ENCODE results near the gene RDH8.

RDH8 gene

GRCh38 chr19:10010939-10011338, 2.3 kb upstream of the RDH8 start:
- CTCF ChIA-PET = interaction anchor here (0.6 kb wide), 1 partner anchor 17 kb away, joined by 3 read pairs; no protein-coding TSS in a partner anchor
- DNase-seq (ENCODE audit: extremely low spot score) = no peak
- no peak for TF ChIP-seq ARNT (IDR thresholded peaks at IDR 0.05)
- TF ChIP-seq ZNF384 (IDR thresholded peaks at IDR 0.05) = no peak
- TF ChIP-seq BHLHE40 (IDR thresholded peaks at IDR 0.05; ENCODE audit: borderline replicate concordance) = no peak
- no peak for TF ChIP-seq FOXK2 (IDR thresholded peaks at IDR 0.05)
- TF ChIP-seq LEF1 (IDR thresholded peaks at IDR 0.05; ENCODE audit: borderline replicate concordance) = no peak
- no peak for TF ChIP-seq FOXA1 (IDR thresholded peaks at IDR 0.05)
- TF ChIP-seq SP1 (IDR thresholded peaks at IDR 0.05) = no peak
- TF ChIP-seq HDGF (IDR thresholded peaks at IDR 0.05; ENCODE audit: borderline replicate concordance) = no peak
- POLR2A ChIA-PET = no interaction called here

- ChIA-PET POLR2A (interaction anchor here (0.6 kb wide), 1 partner anchor 9 kb away, joined by 3 read pairs; no protein-coding TSS in a partner anchor), CTCF (no interaction called here)
- no peak for TF ChIP-seq ELF4 (IDR thresholded peaks at IDR 0.05)
- DNase-seq (ENCODE audit: extremely low spot score) = no peak
Measured at GRCh38 chr19:10011974-10012373, 1.3 kb upstream of the RDH8 start.

- POLR2A ChIA-PET = no interaction called here
- TF ChIP-seq BHLHE40 (IDR thresholded peaks at IDR 0.05; ENCODE audit: borderline replicate concordance) (no peak), CTBP1 (IDR thresholded peaks at IDR 0.05; ENCODE audit: borderline replicate concordance) (no peak), FOXM1 (IDR thresholded peaks at IDR 0.05; ENCODE audit: borderline replicate concordance) (no peak), SUZ12 (IDR thresholded peaks at IDR 0.05) (no peak), HDGF (IDR thresholded peaks at IDR 0.05; ENCODE audit: borderline replicate concordance) (no peak), LEF1 (IDR thresholded peaks at IDR 0.05; ENCODE audit: borderline replicate concordance) (no peak), L3MBTL2 (conservative IDR thresholded peaks at IDR 0.05) (no peak), SP1 (IDR thresholded peaks at IDR 0.05) (no peak), NFRKB (IDR thresholded peaks at IDR 0.05) (no peak), ZNF384 (IDR thresholded peaks at IDR 0.05) (no peak), FOXA1 (IDR thresholded peaks at IDR 0.05) (no peak), ARNT (IDR thresholded peaks at IDR 0.05) (no peak)
- no peak for DNase-seq (ENCODE audit: extremely low spot score)
- CTCF ChIA-PET = interaction anchor here (1.4 kb wide), 1 partner anchor 14 kb away, joined by 4 read pairs; no protein-coding TSS in a partner anchor
Measured at GRCh38 chr19:10013834-10014618, 743 bp downstream of the RDH8 start.

GRCh38 chr19:10018263-10018662, 5.0 kb downstream of the RDH8 start:
- POLR2A ChIA-PET = no interaction called here
- no peak for DNase-seq (ENCODE audit: extremely low spot score)
- TF ChIP-seq ARNT (IDR thresholded peaks at IDR 0.05) (no peak), FOXM1 (IDR thresholded peaks at IDR 0.05; ENCODE audit: borderline replicate concordance) (no peak), FOXA1 (IDR thresholded peaks at IDR 0.05) (no peak), NFRKB (IDR thresholded peaks at IDR 0.05) (no peak), ZNF384 (IDR thresholded peaks at IDR 0.05) (no peak), CTBP1 (IDR thresholded peaks at IDR 0.05; ENCODE audit: borderline replicate concordance) (no peak), BHLHE40 (IDR thresholded peaks at IDR 0.05; ENCODE audit: borderline replicate concordance) (no peak), ELF4 (IDR thresholded peaks at IDR 0.05) (no peak), SP1 (IDR thresholded peaks at IDR 0.05) (no peak), PKNOX1 (IDR thresholded peaks at IDR 0.05) (no peak), HDGF (IDR thresholded peaks at IDR 0.05; ENCODE audit: borderline replicate concordance) (no peak), LEF1 (IDR thresholded peaks at IDR 0.05; ENCODE audit: borderline replicate concordance) (no peak), TARDBP (IDR thresholded peaks at IDR 0.05) (no peak)
- CTCF ChIA-PET = no interaction called here

GRCh38 chr19:10018786-10019185, 5.5 kb downstream of the RDH8 start:
- no peak for DNase-seq (ENCODE audit: extremely low spot score)
- CTCF ChIA-PET = interaction anchor here (1.1 kb wide), 1 partner anchor 19 kb away, joined by 3 read pairs; no protein-coding TSS in a partner anchor
- no peak for TF ChIP-seq LEF1 (IDR thresholded peaks at IDR 0.05; ENCODE audit: borderline replicate concordance)
- no peak for TF ChIP-seq ARNT (IDR thresholded peaks at IDR 0.05)
- TF ChIP-seq FOXK2 (IDR thresholded peaks at IDR 0.05) = no peak
- no peak for TF ChIP-seq FOXM1 (IDR thresholded peaks at IDR 0.05; ENCODE audit: borderline replicate concordance)
- no peak for TF ChIP-seq SUZ12 (IDR thresholded peaks at IDR 0.05)
- TF ChIP-seq SP1 (IDR thresholded peaks at IDR 0.05) = no peak
- TF ChIP-seq BHLHE40 (IDR thresholded peaks at IDR 0.05; ENCODE audit: borderline replicate concordance) = no peak
- TF ChIP-seq CTBP1 (IDR thresholded peaks at IDR 0.05; ENCODE audit: borderline replicate concordance) = no peak
- no peak for TF ChIP-seq L3MBTL2 (conservative IDR thresholded peaks at IDR 0.05)
- no peak for TF ChIP-seq HDGF (IDR thresholded peaks at IDR 0.05; ENCODE audit: borderline replicate concordance)
- no peak for TF ChIP-seq NFRKB (IDR thresholded peaks at IDR 0.05)
- TF ChIP-seq TARDBP (IDR thresholded peaks at IDR 0.05) = no peak
- POLR2A ChIA-PET = no interaction called here

- CTCF ChIA-PET = interaction anchor here (1.1 kb wide), 1 partner anchor 19 kb away, joined by 3 read pairs; no protein-coding TSS in a partner anchor
- TF ChIP-seq SP1 (IDR thresholded peaks at IDR 0.05) (no peak), HDGF (IDR thresholded peaks at IDR 0.05; ENCODE audit: borderline replicate concordance) (no peak), NFRKB (IDR thresholded peaks at IDR 0.05) (no peak), FOXK2 (IDR thresholded peaks at IDR 0.05) (no peak), FOXM1 (IDR thresholded peaks at IDR 0.05; ENCODE audit: borderline replicate concordance) (no peak), FOXA1 (IDR thresholded peaks at IDR 0.05) (no peak), PKNOX1 (IDR thresholded peaks at IDR 0.05) (no peak), SUZ12 (IDR thresholded peaks at IDR 0.05) (no peak), ZNF384 (IDR thresholded peaks at IDR 0.05) (no peak), ELF4 (IDR thresholded peaks at IDR 0.05) (no peak), TARDBP (IDR thresholded peaks at IDR 0.05) (no peak), BHLHE40 (IDR thresholded peaks at IDR 0.05; ENCODE audit: borderline replicate concordance) (no peak), CTBP1 (IDR thresholded peaks at IDR 0.05; ENCODE audit: borderline replicate concordance) (no peak), ARNT (IDR thresholded peaks at IDR 0.05) (no peak), L3MBTL2 (conservative IDR thresholded peaks at IDR 0.05) (no peak), LEF1 (IDR thresholded peaks at IDR 0.05; ENCODE audit: borderline replicate concordance) (no peak)
- no peak for DNase-seq (ENCODE audit: extremely low spot score)
- POLR2A ChIA-PET = no interaction called here
Measured at GRCh38 chr19:10019246-10019645, 6.0 kb downstream of the RDH8 start.

All from HEK293T (cell line).